Measurements from ENCODE around the gene MYO16.

MYO16 gene

GRCh38 chr13:109154546-109154945 lies 525.1 kb downstream of the MYO16 start:
- DNase-seq (ENCODE audit: low read depth), result no peak

- DNase-seq (ENCODE audit: low read depth), result no peak
Measured at GRCh38 chr13:109154966-109155761, 525.8 kb downstream of the MYO16 start.

GRCh38 chr13:109156181-109156935 lies 526.9 kb downstream of the MYO16 start:
- no peak for DNase-seq (ENCODE audit: low read depth)

- no peak for DNase-seq (ENCODE audit: low read depth)
Measured at GRCh38 chr13:109157275-109157674, 527.9 kb downstream of the MYO16 start.

- DNase-seq (ENCODE audit: low read depth), result no peak
Measured at GRCh38 chr13:109158383-109158782, 529.0 kb downstream of the MYO16 start.

GRCh38 chr13:109159650-109160309 lies 530.4 kb downstream of the MYO16 start:
- no peak for DNase-seq (ENCODE audit: low read depth)

- no peak for DNase-seq (ENCODE audit: low read depth)
Measured at GRCh38 chr13:109160357-109160756, 530.9 kb downstream of the MYO16 start.

- DNase-seq (ENCODE audit: low read depth), result no peak
Measured at GRCh38 chr13:109160887-109161669, 531.7 kb downstream of the MYO16 start.

- no peak for DNase-seq (ENCODE audit: low read depth)
Measured at GRCh38 chr13:109162248-109163036, 533.0 kb downstream of the MYO16 start.

GRCh38 chr13:109163037-109163379 lies 533.6 kb downstream of the MYO16 start:
- DNase-seq (ENCODE audit: low read depth), result no peak

- DNase-seq (ENCODE audit: low read depth), result no peak
Measured at GRCh38 chr13:109165417-109165904, 536.0 kb downstream of the MYO16 start.

GRCh38 chr13:109166804-109167203 lies 537.4 kb downstream of the MYO16 start:
- no peak for DNase-seq (ENCODE audit: low read depth)

- no peak for DNase-seq (ENCODE audit: low read depth)
Measured at GRCh38 chr13:109172136-109172535, 542.7 kb downstream of the MYO16 start.

- no peak for DNase-seq (ENCODE audit: low read depth)
Measured at GRCh38 chr13:109175666-109176065, 546.3 kb downstream of the MYO16 start.

- DNase-seq (ENCODE audit: low read depth), result peak; percentile 90
Measured at GRCh38 chr13:109180905-109181425, 551.6 kb downstream of the MYO16 start.

- DNase-seq (ENCODE audit: low read depth), result no peak
Measured at GRCh38 chr13:109182777-109183465, 553.5 kb downstream of the MYO16 start.

- no peak for DNase-seq (ENCODE audit: low read depth)
Measured at GRCh38 chr13:109191413-109191812, 562.0 kb downstream of the MYO16 start.

GRCh38 chr13:109192306-109192705 lies 562.9 kb downstream of the MYO16 start:
- DNase-seq (ENCODE audit: low read depth), result no peak

- DNase-seq (ENCODE audit: low read depth), result no peak
Measured at GRCh38 chr13:109196948-109197347, 567.5 kb downstream of the MYO16 start.

GRCh38 chr13:109198585-109198984 lies 569.2 kb downstream of the MYO16 start:
- peak; percentile 20 for DNase-seq (ENCODE audit: low read depth)
